Esophagus squamous epithelium (tissue), 5 donors: ENCODE data around the gene CYP4X1. TPM values are rescaled to one million over a fixed set of nuclear protein-coding genes. Genes with fewer than 3 reads are reported as not detected.
A peak's percentile ranks its signal among the peaks of the same experiment; 100 is the strongest.

ENCODE experiments used
- DNase-seq: peaks from one replicate; lab custom pipeline; 2025; lab: John Stamatoyannopoulos, UW
- H3K27ac ChIP-seq, 4 donors: fragments of 200-600 bp; sonication (generic); one replicate each; pipeline ENCODE4 v1.5.1; 2016 to 2019; ENCODE audit warnings: mild to moderate bottlenecking in 1 of 4
- H3K27me3 ChIP-seq, 4 donors: fragments of 200-600 bp; sonication (generic); 1 replicate in 3 of 4; 2 replicates in 1 of 4; pipeline versions ENCODE4 v1.5.1 to v1.6.0; 2017 to 2021; ENCODE audit warnings: antibody characterized with exemption in 1 of 4
- H3K36me3 ChIP-seq, 3 donors: fragments of 200-600 bp; sonication (generic); one replicate each; pipeline ENCODE4 v1.5.1; 2016 to 2019
- H3K4me1 ChIP-seq, 3 donors: fragments of 200-600 bp; sonication (generic); one replicate each; pipeline ENCODE4 v1.5.1; 2017 to 2019
- H3K4me3 ChIP-seq, 4 donors: fragments of 200-600 bp; sonication (generic); 1 replicate in 3 of 4; 2 replicates in 1 of 4; pipeline ENCODE4 v1.5.1; 2016 to 2019; ENCODE audit warnings: mild to moderate bottlenecking in 2 of 4, moderate library complexity in 1 of 4
- H3K9me3 ChIP-seq, 3 donors: fragments of 200-600 bp; sonication (generic); one replicate each; pipeline ENCODE4 v1.5.1; 2016 to 2019
- CTCF ChIP-seq, 6 experiments: fragments of 450-650 bp in 4 of 6; fragments of 200-600 bp in 2 of 6; sonication (generic) in 2 of 6; IDR thresholded peaks; one replicate each; pipeline ENCODE4 v1.5.1; 2016 to 2019; ENCODE audit warnings: antibody characterized with exemption in 6 of 6, mild to moderate bottlenecking in 4 of 6, moderate library complexity in 4 of 6
- POLR2A ChIP-seq, 4 donors: fragments of 450-650 bp; IDR thresholded peaks; one replicate each; pipeline ENCODE4 v1.6.1; 2017; ENCODE audit warnings: antibody characterized with exemption in 4 of 4, mild to moderate bottlenecking in 4 of 4, moderate library complexity in 3 of 4
- WGBS, 2 donors: methylation state at CpG; one replicate each; pipeline ENCODE4 v1.1.5; 2018; 5-methylcytosine and 5-hydroxymethylcytosine counted together
- intact Hi-C: fragments of 100-400 bp; cut with DNase I; formaldehyde crosslinking; loops from one replicate; pipeline ENCODE4 v1.15.0; 2022
- total RNA-seq, 4 donors: library from RNA; depleted of rRNA; stranded (reverse); fragments of >200 nt; gene quantifications; one replicate each; pipeline ENCODE4 v1.1.0, GENCODE V29; 2016
- donor health status: DM: yes; HTN: yes; CAD: no.

CYP4X1 gene
- total RNA-seq, 4 donors from 2014 or later: 16.9 to 31.0 (median 28.8) TPM

DNA sequence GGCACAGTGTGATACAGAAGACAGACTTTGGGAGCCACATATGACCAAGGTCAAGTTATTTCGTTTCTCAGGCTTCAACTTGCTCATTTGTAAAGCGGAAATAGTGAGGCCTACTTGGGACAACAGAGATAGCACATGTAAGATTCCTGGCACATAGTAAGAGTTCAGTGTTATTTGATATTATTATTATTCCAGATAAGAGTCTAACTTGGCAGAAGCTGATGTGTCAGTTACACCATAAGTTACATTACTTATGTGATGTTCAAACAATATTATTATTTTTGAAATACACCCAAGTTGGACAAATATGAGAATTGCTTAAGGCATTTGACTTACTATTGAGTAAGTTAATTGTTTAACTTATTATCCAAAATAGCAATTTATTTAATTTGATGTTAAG is 10.2 kb upstream of the CYP4X1 start:
- no peak overlapping the region for H3K27ac ChIP-seq
- TF ChIP-seq POLR2A (IDR thresholded peaks at IDR 0.05) (no peak), CTCF (IDR thresholded peaks at IDR 0.05) (no peak)
- no peaks in the 10 kb centered on the region for H3K36me3 ChIP-seq
- intact Hi-C loops: no loop called here
- H3K9me3 ChIP-seq: no peaks in the 10 kb centered on the region
- H3K27me3 ChIP-seq: no peaks in the 10 kb centered on the region
- H3K4me1 ChIP-seq: no peaks in the 10 kb centered on the region
- DNase-seq: no peak
- 62 to 64% methylated on average over 2 of the region's 2 CpGs for WGBS, 2 donors
- no peak overlapping the region for H3K4me3 ChIP-seq

- Histone ChIP-seq H3K4me1 (peaks cover 0 to 29% (median 6%) of the 10 kb centered on the region in 3 donors), H3K36me3 (no peaks in the 10 kb centered on the region), H3K4me3 (no peak overlapping the region), H3K27ac (peak overlapping the region in 1 of 4 donors; percentile 52), H3K27me3 (peaks cover 0 to 12% (median 0%) of the 10 kb centered on the region in 4 donors), H3K9me3 (no peaks in the 10 kb centered on the region)
- no peak for DNase-seq
- TF ChIP-seq POLR2A (IDR thresholded peaks at IDR 0.05) (no peak), CTCF (IDR thresholded peaks at IDR 0.05) (no peak)
- intact Hi-C loops: no loop called here
- WGBS, 2 donors: 65 to 71% methylated on average over 2 of the region's 2 CpGs
These were observed 2.4 kb upstream of the CYP4X1 start for GRCh38 chr1:47021070-47021469.

GRCh38 chr1:47024141-47024801 is 802 bp downstream of the CYP4X1 start:
- Histone ChIP-seq H3K9me3 (no peaks in the 10 kb centered on the region), H3K4me3 (peak overlapping the region; percentile 47 to 69 (median 52)), H3K27me3 (peaks cover 0 to 17% (median 0%) of the 10 kb centered on the region in 4 donors), H3K27ac (peak overlapping the region; percentile 80 to 85 (median 80)), H3K36me3 (no peaks in the 10 kb centered on the region), H3K4me1 (peaks cover 0 to 41% (median 7%) of the 10 kb centered on the region in 3 donors)
- intact Hi-C loops: no loop called here
- TF ChIP-seq POLR2A (IDR thresholded peaks at IDR 0.05) (no peak), CTCF (IDR thresholded peaks at IDR 0.05) (no peak)
- 11 to 16% methylated on average over 8 of the region's 8 CpGs for WGBS, 2 donors
- DNase-seq: no peak

DNA sequence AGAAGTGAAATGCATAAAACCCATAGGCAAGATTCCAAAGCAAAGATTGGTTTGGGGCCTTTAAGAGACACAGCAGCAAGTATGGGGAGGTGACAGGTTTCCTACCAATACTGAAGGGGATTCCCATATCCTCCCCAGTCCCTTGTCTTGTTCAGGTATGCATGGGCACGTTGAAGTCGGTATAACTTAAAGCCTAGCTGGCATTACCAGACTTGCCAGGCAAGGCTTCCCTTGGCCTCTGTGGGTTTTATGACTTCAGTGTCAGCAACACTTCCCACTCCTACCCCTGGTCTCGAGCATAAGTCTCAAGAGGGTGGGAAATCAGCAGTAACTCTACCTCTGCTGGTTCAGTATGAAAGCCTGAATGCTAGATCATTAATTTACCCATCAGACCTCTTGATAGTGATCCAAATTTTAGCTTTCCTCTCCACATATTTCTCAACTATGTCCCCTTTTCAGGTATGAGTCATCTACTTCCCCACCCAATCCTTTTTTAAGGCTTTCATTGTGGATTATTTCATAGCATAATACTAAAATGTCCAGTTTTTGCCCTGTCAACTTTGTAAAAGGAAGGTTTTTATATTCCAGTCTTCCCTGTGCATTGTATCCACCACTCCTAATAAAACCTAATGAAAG is 6.8 kb downstream of the CYP4X1 start:
- intact Hi-C loops: no loop called here
- Histone ChIP-seq H3K4me3 (no peak overlapping the region), H3K4me1 (peaks cover 13 to 65% (median 28%) of the 10 kb centered on the region in 3 donors), H3K36me3 (no peaks in the 10 kb centered on the region), H3K27ac (peak overlapping the region; percentile 76 to 80 (median 78)), H3K9me3 (no peaks in the 10 kb centered on the region), H3K27me3 (peaks cover 0 to 5% (median 0%) of the 10 kb centered on the region in 4 donors)
- 11 to 38% methylated on average over 1 to 3 of the region's 3 CpGs for WGBS, 2 donors
- no peak for DNase-seq
- TF ChIP-seq CTCF (IDR thresholded peaks at IDR 0.05): no peak
- no peak for TF ChIP-seq POLR2A (IDR thresholded peaks at IDR 0.05)

DNA sequence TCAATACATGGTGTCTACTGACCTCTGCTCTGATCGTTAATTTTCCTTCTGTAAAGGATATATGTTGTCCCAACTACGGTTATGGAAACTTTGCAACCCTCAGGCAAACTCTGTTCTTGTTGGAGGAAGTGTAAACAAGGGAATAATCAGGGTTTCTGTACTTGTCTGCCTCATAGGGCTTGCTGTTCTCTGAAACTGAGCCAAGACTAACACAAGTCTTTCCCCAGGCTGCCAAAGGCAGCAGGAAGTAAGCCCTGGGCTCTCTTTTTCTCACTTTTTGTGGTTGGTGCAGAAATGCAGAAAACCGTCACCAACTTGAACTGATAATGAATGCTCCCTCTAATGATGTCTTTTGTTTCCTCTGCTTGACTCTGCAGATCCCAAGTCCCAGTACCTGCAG is 7.6 kb downstream of the CYP4X1 start:
- Histone ChIP-seq H3K27ac (peak overlapping the region; percentile 76 to 80 (median 78)), H3K36me3 (peaks cover 0 to 3% (median 0%) of the 10 kb centered on the region in 3 donors), H3K27me3 (peaks cover 0 to 5% (median 0%) of the 10 kb centered on the region in 4 donors), H3K9me3 (no peaks in the 10 kb centered on the region), H3K4me3 (no peak overlapping the region), H3K4me1 (peaks cover 13 to 62% (median 28%) of the 10 kb centered on the region in 3 donors)
- intact Hi-C loops: no loop called here
- TF ChIP-seq CTCF (IDR thresholded peaks at IDR 0.05) (no peak), POLR2A (IDR thresholded peaks at IDR 0.05) (no peak)
- DNase-seq: no peak
- 11 to 16% methylated on average over 3 of the region's 3 CpGs for WGBS, 2 donors
